HG03175 (cell line): ENCODE results near the gene ATP2B3.

Experiments
- ATAC-seq: cut with Tn5 transposase; IDR thresholded peaks from one replicate; pipeline ENCODE4 v1.9.1; 2021; ENCODE audit warnings: mild to moderate bottlenecking, moderate library complexity; ENCODE audit not compliant: unreplicated experiment

The ATP2B3 gene

GRCh38 chrX:153609917-153610835, 92.7 kb downstream of the ATP2B3 start:
- peak; percentile 67 for ATAC-seq

- no peak for ATAC-seq
These were observed 93.4 kb downstream of the ATP2B3 start for GRCh38 chrX:153610836-153611213.

GRCh38 chrX:153611298-153612095, 94.1 kb downstream of the ATP2B3 start:
- ATAC-seq = no peak

GRCh38 chrX:153612413-153612812, 95.0 kb downstream of the ATP2B3 start:
- ATAC-seq = no peak

DNA sequence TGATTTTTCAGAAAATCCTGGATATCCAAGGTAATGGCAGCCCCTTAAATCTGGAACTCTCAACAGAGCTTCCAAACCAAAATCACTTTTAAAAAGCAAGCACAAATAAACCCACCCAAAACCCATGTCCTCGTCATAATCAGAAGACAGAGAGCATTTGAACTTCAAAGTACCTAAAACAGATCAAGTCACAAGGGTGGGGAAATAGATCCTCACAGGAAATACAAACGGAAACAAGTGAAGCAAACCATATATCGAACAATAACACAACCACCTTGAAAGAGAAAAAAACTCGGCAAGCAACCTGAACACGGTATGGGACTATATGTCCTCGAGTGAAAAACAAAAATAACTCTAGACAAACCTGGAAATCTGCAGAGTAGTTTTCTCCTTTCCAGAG, 97.4 kb downstream of the ATP2B3 start:
- ATAC-seq = no peak

- ATAC-seq = no peak
These were observed 103.1 kb downstream of the ATP2B3 start for GRCh38 chrX:153620576-153620975.

DNA sequence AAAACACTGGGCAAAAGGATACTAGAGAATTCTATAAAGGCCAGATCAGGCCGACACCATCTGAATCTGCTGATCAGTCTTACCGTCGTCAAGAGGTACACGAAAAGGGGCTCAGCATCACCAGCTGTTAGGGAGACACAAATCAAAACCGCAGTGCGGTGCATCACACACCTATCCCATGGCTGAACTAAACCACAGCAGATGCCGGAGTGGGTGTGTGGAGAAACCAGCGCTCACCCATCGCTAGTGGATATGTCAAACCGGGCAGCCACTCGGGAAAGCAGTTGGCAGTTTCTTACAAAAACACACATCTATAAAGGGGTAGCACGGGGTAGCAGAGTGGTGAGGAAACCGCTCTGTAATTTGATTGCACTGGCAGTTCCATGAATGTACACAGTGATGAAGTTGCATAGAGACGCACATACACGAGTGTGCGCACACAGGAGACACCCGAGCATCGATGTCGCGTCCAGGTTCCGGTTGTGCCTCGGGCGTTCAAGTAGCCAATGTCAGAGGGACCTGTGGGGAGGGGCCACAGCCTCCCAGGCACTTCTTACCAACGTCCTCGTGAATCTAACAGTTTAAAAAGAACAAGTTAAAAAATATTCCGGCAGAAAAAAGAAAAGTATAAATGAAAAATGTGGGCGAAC, 104.6 kb downstream of the ATP2B3 start:
- ATAC-seq = no peak

DNA sequence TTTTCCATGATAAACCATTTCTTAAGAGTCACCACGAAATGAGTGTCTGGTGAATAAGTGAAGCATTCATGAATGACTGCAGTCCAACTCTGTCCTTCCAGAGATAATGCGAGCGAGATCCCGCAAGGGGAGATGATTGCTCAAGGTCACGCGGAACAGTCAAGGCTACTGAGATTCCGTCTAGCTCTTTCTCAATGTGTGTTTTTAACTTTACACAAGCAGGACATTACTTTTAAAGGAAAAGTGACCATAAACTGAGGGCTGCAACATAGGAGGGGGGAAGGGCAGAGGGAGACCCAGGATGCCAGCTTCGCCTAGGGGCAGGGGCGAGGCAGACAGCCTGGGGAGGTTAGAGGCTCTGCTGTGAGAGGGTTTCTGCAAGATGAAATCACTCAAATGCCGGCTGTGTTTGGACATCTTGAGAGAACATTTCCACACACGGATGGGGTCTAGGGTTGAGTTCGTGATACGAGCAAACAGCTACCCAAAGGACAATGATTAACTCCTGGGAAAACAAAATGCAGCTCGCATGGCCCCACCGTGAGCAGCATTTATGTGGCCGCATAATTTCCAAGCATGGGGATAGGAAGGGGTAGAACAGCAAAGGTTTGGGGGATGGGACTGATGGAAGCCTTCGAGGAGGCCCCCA, 105.3 kb downstream of the ATP2B3 start:
- no peak for ATAC-seq

GRCh38 chrX:153623310-153624029, 106.0 kb downstream of the ATP2B3 start:
- ATAC-seq = no peak

DNA sequence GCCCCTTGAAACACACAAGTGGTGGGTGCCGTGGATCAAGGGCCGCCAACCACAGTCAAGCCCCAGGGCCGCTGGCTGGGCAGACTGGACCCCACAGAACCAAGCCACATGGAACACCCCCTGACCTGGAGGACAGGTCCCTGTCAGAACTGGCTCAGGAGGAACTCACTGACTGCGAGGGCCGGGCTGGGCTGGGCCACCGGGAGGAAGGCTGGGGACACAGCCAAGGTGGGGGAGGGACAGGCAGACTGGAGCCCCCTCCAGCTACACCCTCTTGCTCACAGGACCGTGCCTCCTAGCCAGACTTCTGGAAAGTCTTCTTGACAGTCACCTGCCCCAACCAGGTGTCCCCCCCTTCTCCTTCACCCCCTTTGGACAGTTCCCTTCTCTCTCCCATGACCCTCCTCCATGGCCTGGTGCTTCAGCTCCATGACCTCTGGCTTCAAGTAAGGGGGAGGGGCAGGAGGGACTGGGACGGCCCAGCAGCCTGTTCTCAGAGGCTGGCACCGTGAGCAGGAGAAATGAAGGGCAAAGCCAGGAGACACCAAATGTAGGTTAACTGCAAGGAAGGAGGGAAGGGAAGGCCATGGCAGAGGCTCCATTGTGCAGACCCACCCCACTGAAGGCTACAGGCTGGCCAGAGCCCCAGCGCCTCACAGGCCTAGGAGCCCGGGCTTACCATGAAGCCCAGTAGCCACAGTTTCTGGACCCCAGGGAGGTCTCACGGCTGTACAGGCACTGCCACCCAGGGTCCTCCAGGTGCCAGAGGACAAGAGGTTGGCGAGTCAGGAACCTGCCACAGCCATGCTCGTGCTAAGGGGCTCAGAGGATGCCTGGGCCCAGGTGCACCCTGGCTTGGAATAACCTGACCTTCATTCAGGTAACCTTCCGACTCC, 107.0 kb downstream of the ATP2B3 start:
- ATAC-seq = no peak

- no peak for ATAC-seq
These were observed 108.0 kb downstream of the ATP2B3 start for GRCh38 chrX:153625271-153626024.

GRCh38 chrX:153626025-153626633, 108.7 kb downstream of the ATP2B3 start:
- no peak for ATAC-seq

- ATAC-seq = no peak
These were observed 109.6 kb downstream of the ATP2B3 start for GRCh38 chrX:153626863-153627674.

GRCh38 chrX:153627675-153628111, 110.3 kb downstream of the ATP2B3 start:
- no peak for ATAC-seq

DNA sequence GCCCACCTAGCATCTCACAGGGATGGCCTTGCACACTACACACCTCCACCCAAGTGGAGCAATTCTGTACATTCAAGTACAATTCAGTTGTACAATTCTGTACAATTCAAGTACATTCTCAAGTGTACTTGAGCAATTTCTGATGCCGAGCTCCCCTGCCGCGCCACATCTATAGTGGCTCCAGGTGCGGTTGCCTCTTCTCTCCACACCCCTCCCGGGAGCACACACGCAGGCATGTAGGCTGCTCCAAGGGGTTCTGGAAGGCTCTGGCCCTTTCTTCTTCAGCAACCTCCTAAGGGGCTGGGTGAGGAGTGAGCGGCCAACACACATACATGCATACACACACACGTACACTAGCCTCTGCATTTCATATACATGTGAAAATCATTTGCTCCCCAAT, 110.7 kb downstream of the ATP2B3 start:
- ATAC-seq = no peak

DNA sequence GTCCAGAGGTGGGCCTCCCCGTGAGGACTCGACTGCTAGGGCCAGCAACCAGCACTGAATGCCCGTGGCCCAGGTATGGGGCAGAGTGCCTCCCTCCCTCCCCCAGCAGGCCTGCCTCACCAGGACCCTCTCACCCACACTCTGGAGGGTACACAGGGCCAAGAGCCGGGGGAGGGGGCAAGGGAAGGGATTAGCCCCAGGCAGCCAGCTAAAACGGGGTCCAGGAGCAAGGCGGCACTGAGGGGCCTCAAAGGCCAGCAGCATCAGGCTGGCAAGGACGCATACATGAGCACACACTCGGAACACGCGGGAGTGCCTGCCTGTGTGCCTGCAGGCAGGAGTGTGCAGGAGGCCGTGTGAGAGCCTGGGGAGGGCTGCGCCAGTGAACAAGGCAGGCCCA, 111.2 kb downstream of the ATP2B3 start:
- no peak for ATAC-seq

GRCh38 chrX:153631346-153631745, 113.9 kb downstream of the ATP2B3 start:
- ATAC-seq = no peak
